Muscle of arm (tissue), 12 donors: ENCODE data around the gene RHBDL3. TPM values are rescaled to one million over a fixed set of nuclear protein-coding genes. Genes with fewer than 3 reads are reported as not detected.

ENCODE experiments used
- DNase-seq: peaks from one replicate; pipeline ENCODE4 v3.0.0-alpha.2; 2013
- polyA plus RNA-seq, 12 donors: library from polyadenylated mRNA; unstranded; fragments of 120-200 nt; gene quantifications; one replicate each; pipeline ENCODE4 v1.2.1, GENCODE V29; 2013; ENCODE audit not compliant: insufficient read length in 12 of 12

The RHBDL3 gene
- polyA plus RNA-seq, 12 donors, result 0.84 to 4.9 (median 1.6) TPM; not detected in 1

DNA sequence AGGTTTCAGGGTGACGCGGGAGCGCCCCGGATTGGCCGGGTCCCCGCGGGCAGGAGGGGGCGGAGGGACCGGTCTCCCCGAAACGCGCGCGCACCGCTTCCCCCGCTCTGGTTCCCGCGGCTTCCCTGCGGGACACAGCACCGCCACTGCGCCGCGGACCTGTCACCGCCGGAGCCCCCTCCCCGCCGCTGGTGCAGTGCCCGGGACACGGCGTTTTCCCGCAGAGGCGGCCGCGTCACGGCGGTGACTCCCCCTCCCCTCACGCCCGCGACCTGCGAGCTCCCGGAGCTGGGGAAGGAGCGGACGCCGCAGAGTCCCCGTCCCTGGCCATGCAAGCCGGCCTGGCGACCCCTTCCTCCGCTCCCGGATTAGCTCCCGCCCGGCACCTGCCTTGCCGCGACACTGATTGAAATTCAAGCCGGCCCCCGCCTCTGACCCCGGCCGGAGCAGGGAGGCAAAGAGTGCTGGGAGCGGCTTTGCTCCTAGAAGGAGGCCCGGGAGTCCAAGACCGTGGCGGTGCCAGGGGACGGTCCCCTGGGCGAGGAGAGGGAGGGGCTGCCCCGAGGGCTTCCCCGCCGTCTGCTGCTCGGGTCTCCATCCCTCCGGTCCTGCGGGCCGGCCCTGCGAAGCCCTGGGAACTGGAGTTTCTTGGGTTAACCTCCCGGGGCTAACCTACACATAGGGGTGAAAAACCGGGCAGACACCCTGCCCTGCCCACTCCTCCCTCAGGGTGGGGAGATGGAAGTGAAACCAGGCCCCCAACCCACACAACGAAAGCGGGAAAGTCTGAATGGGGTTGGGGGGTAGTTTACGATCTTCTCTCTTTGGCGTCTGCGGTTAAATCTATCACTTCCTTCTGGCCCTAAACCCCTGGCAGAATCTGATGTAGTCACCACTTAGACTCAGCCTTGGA is 1.0 kb downstream of the RHBDL3 start:
- no peak for DNase-seq

DNA sequence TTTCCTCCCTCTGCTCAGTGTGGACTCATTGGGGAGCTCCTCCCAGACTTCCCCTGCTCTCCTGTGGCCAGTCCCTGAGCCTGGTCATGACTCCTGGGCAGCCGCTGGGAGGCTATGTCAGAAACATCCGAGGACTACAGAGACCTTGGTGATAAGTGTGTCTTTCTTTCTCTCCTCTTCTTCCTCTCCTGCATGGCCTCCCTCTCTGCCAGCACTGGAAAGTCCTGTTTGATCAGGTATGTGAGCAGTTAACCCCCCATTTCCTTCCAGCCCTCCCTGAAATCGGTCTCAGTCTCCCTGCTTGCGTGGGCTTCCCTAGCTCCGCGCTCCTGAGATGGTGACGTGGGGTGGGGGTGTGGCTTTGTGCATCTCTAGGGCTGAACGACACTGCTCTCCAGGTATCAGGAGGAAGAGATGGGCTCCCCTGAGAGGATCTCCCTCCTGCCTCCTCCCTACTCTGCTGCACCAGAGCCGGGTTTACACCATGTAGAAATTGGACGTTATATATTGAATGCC is 2.1 kb downstream of the RHBDL3 start:
- DNase-seq, result no peak

DNA sequence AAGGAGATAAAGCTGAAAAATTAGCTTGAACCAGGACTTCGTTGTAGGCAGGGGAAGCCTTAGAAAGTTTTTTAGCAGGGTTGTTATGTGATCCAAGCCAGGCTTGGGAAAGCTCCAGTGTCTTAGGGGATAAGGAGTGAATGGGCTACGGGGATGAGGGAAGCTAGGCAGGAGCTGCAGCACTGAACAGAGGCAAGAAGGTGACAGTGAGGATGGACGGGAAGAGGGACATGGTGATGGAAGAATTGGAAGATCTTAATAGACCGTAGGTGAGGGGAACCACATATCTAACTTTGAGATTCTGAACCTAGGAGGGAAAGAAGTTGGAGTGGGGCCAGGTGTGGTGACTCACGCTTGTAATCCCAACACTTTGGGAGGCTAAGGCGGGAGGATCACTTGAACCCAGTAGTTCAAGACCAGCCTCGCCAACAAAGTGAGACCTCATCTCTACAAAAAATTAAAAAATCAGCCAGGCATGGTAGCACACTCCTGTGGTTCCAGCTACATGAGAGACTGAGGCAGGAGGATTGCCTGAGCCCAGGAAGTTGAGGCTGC is 3.2 kb downstream of the RHBDL3 start:
- no peak for DNase-seq

DNA sequence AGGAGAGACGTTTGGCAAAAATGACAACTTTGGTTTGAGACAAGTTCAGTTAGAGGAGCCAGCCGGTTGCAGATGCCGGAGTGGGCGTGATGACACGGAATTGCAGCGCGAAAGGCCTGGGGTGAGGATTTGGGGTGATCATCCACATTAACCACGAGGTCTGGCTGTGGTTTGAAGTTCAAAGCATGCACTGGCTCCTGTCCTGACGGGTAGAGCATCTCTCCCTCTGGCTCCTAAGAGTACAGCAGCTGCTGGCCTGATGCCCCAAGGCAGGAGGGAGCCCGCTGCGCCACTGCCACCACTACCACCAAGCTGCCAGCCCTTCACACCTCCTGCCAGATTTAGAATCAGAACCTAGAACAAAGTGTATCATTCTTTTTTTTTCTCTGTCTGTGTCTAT is 3.7 kb downstream of the RHBDL3 start:
- no peak for DNase-seq

DNA sequence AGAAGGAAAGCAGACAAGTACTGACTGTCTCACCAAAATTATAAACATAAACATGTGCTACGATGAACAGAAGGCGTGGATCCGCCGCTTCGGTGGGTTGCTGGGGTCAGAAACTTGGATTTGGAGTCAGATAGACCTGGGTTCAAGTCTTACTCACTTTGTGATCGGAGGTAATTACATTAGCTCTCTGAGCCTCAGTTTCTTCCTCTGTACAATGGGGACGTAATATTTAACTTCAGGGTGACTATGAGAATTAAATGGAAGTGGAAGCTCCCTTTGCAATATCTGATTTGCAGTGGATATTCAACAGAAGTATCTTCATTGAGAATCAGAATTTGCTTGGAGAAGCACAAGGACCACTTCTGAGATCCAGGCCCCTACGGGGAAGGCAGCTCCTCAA is 6.2 kb downstream of the RHBDL3 start:
- no peak for DNase-seq

DNA sequence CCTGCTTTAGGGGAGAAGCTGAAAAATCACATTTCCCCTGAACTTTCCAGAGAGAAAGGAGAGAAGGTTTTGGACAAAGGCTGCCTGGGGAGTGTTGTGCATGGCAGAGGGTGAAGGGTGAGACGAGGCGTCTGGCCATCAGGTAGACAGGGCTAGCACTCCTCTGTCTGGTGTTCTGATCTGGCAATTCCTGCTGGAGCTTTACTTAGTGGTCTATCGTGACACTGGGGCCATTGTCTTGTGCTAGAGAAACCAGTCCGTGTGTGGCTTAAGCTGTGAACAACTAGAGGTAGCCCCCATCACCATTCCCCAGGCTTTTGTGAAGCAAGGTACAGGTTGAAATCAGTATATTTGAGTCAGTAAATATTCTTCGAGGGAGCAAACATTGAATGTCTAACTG is 8.5 kb downstream of the RHBDL3 start:
- DNase-seq, result no peak

DNA sequence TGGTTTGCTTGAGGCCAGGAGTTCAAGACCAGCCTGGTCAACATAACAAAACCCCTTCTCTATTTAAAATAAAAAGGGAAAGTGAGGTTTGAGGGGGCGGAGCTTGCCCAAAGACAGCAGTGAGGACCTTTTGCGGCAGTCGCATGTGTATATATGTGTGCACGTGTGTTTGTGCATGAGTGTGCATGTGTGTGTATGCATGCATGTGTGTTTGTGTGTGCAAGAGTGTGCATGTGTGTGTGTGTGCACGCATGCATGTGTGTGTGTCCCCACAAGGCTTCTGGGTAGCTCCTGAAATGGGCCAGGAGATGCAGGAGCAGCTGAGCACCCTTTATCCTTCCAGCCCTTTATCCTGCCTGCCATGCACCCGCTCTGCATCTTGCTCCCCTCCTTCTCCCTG is 9.0 kb downstream of the RHBDL3 start:
- no peak for DNase-seq

DNA sequence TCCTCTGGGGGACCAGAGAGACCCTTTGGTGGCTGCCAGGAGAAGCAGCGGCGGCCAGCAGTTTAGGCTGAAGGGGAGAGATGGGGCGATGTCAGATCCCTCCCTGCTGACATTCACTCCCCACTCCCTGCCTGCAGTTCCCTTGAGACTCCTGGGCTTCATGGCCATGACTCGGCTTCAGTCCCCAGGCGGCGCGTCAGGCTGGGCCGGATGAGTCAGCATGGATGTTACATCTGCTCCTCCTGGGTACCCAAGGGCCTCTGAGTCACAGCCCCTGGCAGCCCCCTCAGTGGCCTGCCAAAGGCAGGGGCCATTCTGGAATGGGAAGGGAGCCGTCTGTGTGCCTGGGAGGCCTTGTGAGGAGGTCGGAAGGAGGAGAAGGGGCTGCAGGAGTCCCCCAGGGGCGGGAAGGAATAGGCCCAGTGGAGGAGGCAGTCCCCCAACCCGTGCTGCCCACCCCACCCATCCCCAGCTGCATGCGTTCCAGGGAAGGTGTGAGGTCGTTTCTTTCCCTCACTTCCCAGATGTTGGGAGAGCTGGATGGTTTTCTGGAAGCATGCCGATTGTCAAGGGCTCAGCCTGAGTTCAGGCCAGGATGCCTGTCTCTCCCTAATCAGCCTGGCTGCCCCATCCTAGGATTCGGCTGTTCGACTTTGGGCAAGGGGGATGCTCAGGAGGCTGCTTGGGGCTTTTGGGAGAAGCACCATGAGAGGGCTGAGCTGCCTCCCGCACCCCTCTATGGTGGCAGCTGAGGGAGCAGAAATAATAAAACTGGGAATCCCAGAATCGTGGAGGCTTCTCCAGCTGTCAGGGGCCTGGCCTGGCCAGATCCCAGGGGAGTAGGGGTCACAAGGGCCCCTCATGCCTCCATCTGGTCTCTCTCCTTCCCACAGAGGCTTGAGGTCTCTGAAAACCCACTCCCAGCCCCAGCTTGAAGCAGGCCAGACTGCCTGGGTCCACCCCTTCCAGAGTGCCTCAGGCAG is 9.7 kb downstream of the RHBDL3 start:
- no peak for DNase-seq

DNA sequence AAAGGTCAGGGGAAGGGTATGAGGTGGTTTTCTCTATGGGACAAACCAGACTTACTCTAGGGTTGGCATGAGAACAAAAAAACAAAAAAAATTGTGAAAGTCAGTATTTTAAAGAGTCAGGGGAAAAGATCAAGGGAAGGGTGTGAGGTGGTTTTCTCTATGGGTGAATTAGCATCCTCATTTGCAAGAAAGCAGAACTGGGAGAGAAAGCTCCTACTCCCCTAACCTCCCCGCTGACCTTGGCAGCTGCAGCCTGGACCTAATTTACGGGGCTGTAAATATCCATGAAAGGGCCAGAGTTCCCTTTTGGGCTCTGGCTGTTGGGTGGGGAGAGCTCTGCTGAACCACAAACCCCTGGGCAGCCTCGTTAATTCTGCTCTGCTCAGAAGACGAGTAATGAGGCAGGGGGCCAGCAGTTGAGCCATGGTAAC is 10.6 kb downstream of the RHBDL3 start:
- no peak for DNase-seq

DNA sequence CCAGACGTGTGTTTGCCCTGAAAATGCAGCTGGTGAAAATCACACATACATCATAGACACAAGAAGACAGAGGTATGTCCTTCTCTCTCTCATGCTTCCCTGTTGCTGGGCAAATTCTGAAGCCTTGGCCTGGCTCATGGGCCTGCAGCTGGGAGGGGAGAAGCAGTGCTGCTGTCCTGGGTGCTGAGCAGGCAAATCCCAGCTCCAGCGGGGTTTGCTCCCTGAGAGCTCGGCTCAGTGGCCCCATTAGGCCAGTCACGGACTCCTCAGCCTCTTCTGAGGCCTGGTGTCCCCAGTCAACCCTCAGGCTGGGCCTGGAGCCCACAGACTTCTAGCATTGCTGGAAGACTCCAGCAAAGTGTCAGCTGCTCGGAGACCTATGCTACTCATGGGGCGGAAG is 11.7 kb downstream of the RHBDL3 start:
- DNase-seq, result peak; percentile 43

DNA sequence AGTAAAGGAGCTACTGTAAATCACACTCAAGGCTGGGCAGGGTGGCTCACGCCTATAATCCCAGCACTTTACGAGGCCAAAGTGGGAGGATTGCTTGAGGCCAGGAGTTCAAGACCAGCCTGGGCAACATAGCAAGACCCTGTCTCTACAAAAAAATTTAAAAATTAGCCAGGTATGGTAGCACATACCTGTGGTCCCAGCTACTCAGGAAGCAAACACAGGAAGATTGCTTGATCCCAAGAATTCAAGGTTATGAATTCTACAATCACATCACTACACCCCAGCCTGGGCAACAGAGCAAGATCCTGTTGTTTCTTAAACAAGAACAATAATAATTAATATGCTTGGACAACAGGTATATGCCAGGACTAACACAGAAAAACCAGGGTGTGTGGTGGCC is 13.2 kb downstream of the RHBDL3 start:
- DNase-seq, result no peak

DNA sequence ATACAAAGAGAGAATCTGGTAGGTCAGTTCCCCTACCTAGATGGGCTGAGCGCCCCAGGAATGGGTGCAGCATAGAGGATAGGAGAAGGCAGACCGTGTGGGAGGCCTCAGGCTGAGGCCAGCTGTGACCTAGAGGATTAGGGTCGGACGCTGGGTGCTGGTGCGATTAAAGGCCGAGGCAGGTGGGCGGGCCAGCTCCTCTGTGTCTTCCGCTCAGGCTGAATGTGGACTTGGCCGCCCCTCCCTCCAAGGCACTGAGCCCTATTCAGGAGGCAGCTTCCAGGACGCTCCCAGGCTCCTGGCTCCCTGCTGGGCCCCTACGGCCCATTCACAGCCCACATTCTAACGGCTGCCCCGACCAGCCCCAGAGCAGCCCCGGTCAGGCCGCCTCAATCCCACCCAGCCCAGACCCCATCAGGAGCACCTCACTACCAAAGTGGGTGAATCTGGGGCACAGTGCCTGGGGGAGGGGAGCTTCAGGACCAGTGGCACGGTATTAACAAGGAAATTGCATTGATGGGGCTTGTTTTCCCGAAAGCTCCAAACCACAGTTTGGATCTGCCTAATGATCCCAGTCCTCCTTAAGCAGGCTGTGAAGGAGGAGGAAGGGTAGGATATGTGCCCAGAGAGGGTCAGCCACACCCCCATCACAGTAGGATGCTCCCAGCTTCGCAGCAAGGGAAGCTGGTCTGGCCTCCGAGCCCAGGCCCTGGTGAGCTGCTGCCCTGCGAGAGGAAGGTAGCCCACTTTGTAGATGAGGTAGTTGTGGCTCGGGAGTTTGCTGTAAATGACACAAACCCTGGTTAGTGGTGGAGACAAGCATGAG is 14.5 kb downstream of the RHBDL3 start:
- no peak for DNase-seq

DNA sequence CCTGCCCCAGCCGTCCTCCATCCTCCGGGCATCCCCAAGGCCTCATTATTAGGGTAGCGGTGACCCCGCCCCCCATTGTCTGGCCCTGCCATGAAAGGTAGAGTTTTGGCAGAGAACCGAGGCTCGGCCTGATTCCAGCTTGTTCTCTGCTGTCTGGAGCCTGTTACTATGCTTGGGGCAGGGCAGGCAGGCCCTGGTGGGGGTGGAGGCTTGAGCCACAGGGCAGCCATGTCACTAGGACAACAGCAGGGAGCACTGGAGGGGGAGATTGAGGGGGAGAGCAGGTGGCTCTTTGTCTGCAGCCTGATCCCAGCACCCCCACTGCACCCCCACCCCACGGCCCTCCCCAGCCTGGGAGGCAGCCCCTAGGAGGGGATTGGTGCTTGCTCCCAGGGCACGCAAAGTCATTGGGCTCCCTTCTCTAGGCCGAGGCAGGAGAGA is 15.4 kb downstream of the RHBDL3 start:
- DNase-seq, result no peak

DNA sequence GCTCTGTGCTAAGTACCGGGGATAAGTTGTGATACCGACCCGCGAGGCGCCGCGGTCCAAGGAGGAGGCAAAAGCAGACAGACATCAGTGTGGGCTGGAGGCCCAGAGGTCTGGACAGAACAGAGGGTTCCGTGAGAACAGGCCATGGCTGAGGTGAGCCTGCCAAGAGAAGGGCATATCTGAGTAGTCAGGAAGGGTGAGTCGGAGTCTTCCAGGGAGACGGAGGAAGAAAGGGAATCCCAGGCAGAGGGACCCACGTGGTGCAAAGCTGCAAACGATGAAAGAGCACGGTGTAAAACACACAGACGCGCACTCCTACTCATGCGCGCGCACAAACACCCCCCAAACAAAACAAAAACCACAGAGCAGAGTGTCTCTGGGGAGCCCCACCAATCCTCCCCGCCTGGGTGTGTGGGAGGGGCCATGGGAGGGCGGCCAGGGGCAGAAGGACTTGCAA is 18.1 kb downstream of the RHBDL3 start:
- no peak for DNase-seq

DNA sequence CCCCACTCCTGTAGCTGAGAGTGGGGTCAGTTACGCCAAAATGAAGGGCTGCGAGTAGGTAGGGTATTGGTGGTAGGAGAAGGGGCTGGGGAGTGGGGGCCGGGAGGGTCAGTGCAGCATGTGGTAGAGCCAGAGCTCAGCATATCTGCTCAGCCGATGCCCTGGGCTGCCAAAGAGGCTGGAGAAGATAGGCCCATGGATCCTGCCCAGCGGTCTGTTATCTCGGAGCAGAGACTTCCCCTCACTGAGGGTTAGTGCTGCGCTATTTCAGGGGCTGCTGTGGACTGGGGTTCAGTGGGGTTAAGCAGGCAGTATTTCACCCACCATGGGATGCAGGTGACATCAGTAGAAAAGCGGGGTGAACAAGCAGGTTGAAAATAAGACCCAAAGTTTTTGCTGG is 19.7 kb downstream of the RHBDL3 start:
- DNase-seq, result no peak

DNA sequence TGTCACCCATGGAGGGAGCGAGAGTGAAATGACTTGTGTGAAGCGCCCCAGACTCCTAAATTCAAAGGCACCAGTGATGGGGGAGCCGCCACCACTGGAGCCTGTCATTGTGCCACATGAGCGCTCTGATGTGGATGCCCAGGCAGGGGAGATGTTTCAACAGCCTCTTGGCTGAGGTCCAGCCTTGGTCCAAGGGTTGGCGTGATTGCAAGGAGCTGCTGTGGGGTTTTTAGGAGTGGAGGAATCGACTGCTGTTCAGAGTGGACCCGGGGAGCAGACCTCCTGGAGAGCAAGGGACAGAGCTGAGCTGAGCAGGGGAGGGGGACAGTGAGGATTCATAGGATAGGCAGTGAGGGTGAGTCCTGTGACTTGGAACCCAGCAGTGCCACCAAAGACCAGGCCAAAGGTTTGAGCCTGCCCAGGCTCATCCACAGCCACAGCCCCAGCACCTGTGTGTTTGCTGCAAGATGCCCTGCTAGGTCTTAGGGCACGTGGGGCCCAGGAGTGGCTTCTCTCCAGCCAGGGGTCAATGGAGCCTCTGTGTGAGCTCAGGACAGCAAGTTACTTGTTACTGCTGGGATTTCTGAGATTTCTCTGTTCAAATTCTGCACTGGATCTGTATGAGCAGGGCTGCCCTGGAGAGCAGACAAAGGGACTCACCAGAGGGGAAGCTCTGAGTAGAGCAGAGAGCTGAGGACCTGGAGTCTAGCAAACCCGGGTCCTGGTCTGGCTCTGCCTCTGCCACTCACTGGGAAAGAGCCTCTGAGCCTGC is 20.3 kb downstream of the RHBDL3 start:
- DNase-seq, result no peak

DNA sequence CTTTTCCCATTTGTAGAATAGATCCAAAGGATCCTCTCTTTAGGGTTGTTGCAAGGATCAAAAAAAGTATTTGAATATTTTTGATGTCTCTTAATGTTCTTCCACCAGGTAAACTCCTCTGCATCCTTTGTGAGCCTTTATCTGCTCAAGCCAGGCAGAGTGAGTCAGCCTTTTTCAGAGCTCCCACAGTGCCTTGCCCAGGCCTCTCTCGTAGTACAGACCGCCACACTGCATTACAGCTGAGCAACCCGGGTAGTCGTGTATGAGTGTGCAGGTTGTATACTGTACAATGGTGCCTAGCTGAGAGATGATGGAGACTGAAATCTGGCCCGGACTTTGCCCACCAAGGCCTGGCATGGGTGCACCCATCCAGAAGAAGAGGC is 20.9 kb downstream of the RHBDL3 start:
- no peak for DNase-seq

DNA sequence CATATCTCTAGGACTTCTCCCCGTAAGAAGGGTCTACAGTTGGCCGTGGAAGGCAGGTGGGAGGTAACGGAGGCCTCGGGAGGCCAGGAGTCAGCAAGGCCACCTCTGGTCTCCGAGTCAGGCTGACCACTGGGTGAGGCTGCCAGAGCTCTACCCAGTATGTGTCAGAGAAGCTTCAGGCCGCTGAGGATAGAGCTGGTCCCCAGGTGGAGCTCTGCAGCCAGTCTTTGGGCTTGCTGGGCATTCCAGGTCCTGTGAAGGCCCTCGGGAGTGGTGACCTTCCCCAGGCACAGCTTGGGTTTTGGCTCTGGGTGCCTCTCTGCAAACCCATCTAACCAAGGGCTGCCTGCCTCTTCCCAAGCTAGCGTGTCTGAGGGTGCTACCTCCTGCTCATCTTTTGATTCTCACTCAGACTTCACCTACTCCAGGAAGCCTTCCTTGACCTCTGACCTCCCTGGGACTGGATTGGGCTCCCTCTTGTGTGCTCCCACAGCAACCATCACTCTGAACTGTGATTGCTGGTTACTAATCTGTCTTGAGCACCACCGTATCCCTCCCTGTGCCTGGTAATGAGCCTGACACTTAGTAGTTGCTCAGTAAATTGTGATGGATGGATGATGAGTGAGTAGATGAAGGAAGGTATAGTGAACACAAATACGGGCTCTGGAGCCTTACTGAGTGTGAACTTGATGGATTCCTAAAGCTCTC is 22.3 kb downstream of the RHBDL3 start:
- DNase-seq, result no peak

DNA sequence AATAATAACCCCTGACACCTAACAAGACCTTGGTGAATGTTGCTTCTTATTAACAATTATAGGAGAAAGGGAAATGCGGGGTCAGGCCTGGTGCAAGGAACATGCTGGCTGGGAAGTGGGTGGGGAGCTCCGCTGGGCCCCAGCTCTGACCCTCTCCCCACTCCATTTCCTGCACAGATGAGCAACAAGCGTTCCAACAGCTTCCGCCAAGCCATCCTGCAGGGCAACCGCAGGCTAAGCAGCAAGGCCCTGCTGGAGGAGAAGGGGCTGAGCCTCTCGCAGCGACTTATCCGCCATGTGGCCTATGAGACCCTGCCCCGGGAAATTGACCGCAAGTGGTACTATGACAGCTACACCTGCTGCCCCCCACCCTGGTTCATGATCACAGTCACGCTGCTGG is 23.0 kb downstream of the RHBDL3 start:
- no peak for DNase-seq
